ENCODE measurements around the gene TSNAXIP1.

TSNAXIP1 gene

DNA sequence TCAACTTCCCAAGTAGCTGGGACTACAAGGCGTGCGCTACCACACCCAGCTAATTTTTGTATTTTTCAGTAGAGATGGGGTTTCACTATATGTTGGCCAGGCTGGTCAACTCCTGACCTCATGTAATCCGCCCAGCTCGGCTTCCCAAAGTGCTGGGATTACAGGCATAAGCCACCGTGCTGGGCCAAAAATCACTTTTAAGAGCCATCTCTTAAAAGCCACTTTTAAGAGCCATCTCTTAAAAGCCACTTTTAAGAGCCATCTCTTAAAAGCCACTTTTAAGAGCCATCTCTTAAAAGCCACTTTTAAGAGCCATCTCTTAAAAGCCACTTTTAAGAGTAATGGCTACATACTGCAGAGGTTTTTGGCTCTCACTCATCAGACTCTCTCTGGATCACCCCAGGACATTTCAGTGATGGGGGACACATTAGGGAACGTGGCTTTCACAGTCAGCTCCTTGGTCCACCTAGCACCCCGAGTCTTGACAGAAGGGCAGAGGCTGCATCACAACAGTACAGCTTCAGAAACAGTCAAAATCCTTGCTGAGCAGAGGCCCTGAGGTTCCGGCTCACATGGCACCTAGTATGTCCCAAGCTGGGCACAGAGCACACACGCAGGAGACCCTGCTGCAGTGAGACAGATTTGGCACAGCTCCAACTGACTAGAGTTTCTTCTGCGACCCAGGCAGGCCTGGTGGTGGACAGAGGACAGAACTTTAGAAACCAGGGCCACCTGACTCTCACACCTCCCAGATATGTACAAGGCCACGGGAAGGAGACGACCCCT, 23.9 kb upstream of the TSNAXIP1 start:
- DNase-seq (ENCODE audit: insufficient read length, low spot score) (no peak), FAIRE-seq (no peak)
- TF ChIP-seq, protein P1, sequence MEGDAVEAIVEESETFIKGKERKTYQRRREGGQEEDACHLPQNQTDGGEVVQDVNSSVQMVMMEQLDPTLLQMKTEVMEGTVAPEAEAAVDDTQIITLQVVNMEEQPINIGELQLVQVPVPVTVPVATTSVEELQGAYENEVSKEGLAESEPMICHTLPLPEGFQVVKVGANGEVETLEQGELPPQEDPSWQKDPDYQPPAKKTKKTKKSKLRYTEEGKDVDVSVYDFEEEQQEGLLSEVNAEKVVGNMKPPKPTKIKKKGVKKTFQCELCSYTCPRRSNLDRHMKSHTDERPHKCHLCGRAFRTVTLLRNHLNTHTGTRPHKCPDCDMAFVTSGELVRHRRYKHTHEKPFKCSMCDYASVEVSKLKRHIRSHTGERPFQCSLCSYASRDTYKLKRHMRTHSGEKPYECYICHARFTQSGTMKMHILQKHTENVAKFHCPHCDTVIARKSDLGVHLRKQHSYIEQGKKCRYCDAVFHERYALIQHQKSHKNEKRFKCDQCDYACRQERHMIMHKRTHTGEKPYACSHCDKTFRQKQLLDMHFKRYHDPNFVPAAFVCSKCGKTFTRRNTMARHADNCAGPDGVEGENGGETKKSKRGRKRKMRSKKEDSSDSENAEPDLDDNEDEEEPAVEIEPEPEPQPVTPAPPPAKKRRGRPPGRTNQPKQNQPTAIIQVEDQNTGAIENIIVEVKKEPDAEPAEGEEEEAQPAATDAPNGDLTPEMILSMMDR (IDR thresholded peaks at IDR 0.05; ENCODE audit: insufficient read depth, missing control alignments) = no peak

DNA sequence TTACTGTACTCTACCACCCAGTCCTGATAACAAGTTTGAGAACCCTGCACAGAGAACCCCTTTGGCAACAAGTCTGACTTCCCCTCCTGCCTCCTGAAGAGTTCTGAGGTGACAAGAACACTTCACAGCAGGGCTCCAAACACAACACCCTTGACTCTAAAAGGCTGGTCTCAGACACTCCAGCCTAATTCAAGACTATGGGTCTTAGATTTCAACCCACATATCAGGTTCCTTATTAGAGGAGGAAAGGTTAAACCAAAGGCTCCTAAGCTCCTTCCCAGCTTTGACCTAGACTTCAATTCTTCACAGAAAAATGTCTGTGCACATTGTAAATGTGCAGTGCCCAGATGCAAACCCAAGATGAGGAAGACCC, 23.4 kb upstream of the TSNAXIP1 start:
- no peak for FAIRE-seq
- no peak for DNase-seq (ENCODE audit: insufficient read length, low spot score)
- TF ChIP-seq, protein P1 (IDR thresholded peaks at IDR 0.05; ENCODE audit: insufficient read depth, missing control alignments) = no peak

DNA sequence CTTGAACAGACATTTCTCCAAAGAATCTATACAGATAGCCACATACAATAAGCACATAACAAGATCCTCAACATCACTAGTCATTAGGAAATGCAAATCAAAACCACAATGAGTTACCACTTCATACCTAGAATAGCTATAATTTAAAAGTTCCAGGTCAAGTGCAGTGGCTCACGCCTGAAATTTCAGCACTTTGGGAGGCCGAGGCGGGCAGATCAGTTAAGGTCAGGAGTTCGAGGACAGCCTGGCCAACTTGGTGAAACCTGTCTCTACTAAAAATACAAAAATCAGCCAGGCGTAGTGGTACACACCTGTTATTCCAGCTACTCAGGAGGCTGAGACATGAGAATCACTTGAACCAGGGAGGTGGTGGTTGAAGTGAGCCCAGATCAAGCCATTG, 20.2 kb upstream of the TSNAXIP1 start:
- TF ChIP-seq, protein P1 (IDR thresholded peaks at IDR 0.05; ENCODE audit: insufficient read depth, missing control alignments) = no peak
- DNase-seq (ENCODE audit: insufficient read length, low spot score) = no peak
- FAIRE-seq = no peak

DNA sequence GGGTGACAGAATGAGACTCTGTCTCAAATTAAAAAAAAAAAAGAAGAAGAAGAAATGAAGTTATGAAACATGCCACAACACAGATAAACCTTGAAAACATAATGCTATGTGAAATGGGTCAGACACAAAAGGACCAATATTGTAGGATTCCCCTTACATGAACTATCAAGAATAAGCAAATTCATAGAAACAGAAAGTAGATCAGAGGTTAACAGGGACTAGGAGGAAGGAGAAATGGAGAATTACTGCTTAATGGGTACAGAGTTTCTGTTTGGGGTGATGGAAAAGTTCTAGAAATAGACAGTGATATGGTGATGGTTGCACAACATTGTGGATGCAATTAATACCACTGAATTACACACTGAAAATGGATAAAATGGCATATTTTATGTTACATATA, 16.6 kb upstream of the TSNAXIP1 start:
- DNase-seq (ENCODE audit: insufficient read length, low spot score) (no peak), FAIRE-seq (no peak)
- TF ChIP-seq, protein P1 (IDR thresholded peaks at IDR 0.05; ENCODE audit: insufficient read depth, missing control alignments) = no peak

DNA sequence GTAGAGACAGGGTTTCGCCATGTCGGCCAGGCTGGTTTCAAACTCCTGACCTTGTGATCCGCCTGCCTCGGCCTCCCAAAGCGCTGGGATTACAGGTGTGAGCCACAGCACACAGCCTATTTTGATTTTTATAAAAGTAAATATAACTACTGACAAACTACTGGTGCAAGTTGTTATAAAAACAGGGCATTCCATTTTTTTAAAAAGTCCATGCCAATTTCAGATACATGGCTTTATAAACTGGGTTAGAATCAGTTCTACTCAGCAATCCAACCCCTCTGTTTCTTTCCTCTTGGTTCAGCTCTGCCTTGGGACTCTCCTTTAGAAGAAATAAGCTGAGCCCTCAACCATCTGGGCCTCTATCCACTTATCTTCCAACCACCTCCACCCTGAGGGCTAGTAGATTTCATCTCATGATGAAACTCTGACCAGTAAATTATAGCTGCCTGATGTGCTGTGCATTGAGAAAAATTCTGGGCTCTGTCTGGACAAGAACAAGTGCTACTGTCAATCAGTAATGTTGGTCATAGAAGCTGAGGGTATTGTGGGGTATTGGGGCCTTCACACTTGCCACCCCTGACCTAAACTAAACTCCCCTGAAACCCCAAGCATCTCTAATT, 10.5 kb upstream of the TSNAXIP1 start:
- DNase-seq (ENCODE audit: insufficient read length, low spot score) (no peak), FAIRE-seq (no peak)
- TF ChIP-seq, protein P1 (IDR thresholded peaks at IDR 0.05; ENCODE audit: insufficient read depth, missing control alignments) = no peak

DNA sequence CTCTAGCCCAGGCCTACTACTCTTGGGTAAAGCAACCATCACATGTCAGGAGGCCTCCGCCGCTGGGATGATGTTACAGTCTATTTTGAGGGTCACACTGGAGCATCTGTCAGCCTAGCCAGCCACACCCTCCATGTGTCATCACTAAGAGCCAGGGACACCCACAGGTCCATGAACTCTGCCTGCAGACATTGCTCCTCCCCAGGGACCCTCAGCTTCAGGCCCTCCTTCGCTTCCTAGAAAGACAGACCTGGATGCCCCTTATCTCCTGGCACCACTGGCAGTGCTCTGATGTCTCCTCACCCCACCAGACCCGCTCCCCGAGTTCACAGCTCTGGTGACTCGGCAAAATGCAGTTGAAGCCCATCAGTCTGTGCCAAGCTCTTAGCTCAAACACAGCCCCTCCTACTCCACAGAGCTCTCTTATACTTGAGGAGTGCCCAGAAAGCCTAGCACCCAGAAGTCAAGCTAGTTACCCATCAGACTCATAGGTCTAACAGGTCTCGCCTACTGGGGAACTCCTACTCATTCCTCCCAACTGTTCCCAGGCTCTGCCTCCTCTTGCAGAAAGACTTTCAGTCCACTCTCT, 6.3 kb upstream of the TSNAXIP1 start:
- FAIRE-seq (no peak), DNase-seq (ENCODE audit: insufficient read length, low spot score) (no peak)
- TF ChIP-seq, protein P1 (IDR thresholded peaks at IDR 0.05; ENCODE audit: insufficient read depth, missing control alignments) = no peak

DNA sequence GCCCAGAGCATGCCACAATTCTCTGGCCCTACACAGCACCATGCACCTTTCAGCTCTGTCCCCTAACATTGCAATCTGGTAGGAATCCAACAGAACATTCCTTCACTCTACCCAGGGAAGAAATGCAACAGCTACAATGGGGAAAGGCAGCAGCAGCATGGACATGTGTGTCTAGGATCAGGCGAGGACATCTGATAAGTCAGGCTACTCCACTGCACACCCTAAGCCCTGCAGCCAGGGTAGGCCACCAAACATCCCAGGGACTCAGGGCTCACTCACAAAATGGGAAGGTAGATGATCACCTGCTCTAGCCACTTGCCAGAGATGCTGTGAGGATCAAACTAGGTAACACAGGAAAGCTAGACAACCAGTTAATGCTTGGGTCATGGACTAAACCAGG, 5.4 kb upstream of the TSNAXIP1 start:
- no peak for FAIRE-seq
- TF ChIP-seq, protein P1 (IDR thresholded peaks at IDR 0.05; ENCODE audit: insufficient read depth, missing control alignments) = no peak
- no peak for DNase-seq (ENCODE audit: insufficient read length, low spot score)

All from D721Med (cell line).